IMR-90 (cell line): ENCODE results near the gene ITGA2. TPM values are rescaled to one million over a fixed set of nuclear protein-coding genes. Genes with fewer than 3 reads are reported as not detected.

Experiments
- ATAC-seq: fragments of 200-7000 bp; cut with Tn5 transposase; 2 replicates; pipeline ENCODE4 v1.9.1; 2020; ENCODE audit warnings: low read depth, mild to moderate bottlenecking, moderate library complexity
- BruUV-seq: library from RNA; stranded (reverse); fragments of 400-500 nt; replicated peaks from 2 replicates; lab custom pipeline; 2021; lab: Mats Ljungman, UMichigan
- CTCF ChIA-PET: fragments of 300-600 bp; formaldehyde crosslinking; extraction: SDS; loops from one replicate; lab custom pipeline; 2021; ENCODE audit warnings: antibody characterized with exemption; lab: Yijun Ruan, JAX
- POLR2A ChIA-PET: fragments of 300-600 bp; sonication (Branson Sonifier 250); formaldehyde crosslinking; loops from one replicate; lab custom pipeline; 2022; ENCODE audit warnings: antibody characterized with exemption; ENCODE audit not compliant: unreplicated experiment; lab: Charles Lee
- DNase-seq: peaks from one replicate; pipeline ENCODE4 v3.0.0; 2013
- H2AFZ ChIP-seq: replicated peaks from 2 replicates; pipeline ENCODE3; 2013; ENCODE audit warnings: low read length, mild to moderate bottlenecking; ENCODE audit not compliant: poor library complexity
- H2AK5ac ChIP-seq: 2 replicates; pipeline ENCODE4 v1.6.1; 2013; ENCODE audit warnings: low read depth, low read length, inconsistent platforms
- H2AK9ac ChIP-seq: replicated peaks from 2 replicates; pipeline ENCODE3; 2013; ENCODE audit warnings: mild to moderate bottlenecking, low read depth, low read length, moderate library complexity; ENCODE audit not compliant: poor library complexity
- H2BK120ac ChIP-seq: 2 replicates; pipeline ENCODE4 v1.6.1; 2013; ENCODE audit warnings: low read depth, low read length, inconsistent platforms
- H2BK15ac ChIP-seq: 3 replicates; pipeline ENCODE4 v1.6.1; 2013; ENCODE audit warnings: low read depth, low read length, inconsistent platforms
- H2BK20ac ChIP-seq: 2 replicates; pipeline ENCODE4 v1.6.1; 2013; ENCODE audit warnings: low read depth, mild to moderate bottlenecking, inconsistent platforms, low read length, moderate library complexity
- H2BK5ac ChIP-seq: 2 replicates; pipeline ENCODE4 v1.6.1; 2013; ENCODE audit warnings: mild to moderate bottlenecking, low read depth, low read length, inconsistent platforms; ENCODE audit not compliant: poor library complexity, severe bottlenecking
- H3K14ac ChIP-seq: replicated peaks from 2 replicates; pipeline ENCODE4 v1.6.1; 2013; ENCODE audit warnings: low read depth, low read length, inconsistent platforms
- H3K18ac ChIP-seq: 2 replicates; pipeline ENCODE4 v1.6.1; 2013; ENCODE audit warnings: low read depth, low read length, control low read depth
- H3K23ac ChIP-seq: 2 replicates; pipeline ENCODE4 v1.6.1; 2013; ENCODE audit warnings: low read depth, low read length, inconsistent platforms
- H3K27ac ChIP-seq: 2 replicates; pipeline ENCODE4 v1.5.1; 2013; ENCODE audit warnings: mild to moderate bottlenecking, control low read depth, low read length; ENCODE audit not compliant: insufficient read depth
- H3K27me3 ChIP-seq: 2 replicates; pipeline ENCODE4 v1.6.1; 2013; ENCODE audit warnings: low read length; ENCODE audit not compliant: control insufficient read depth, insufficient read depth
- H3K36me3 ChIP-seq: 2 replicates; pipeline ENCODE4 v1.6.1; 2013; ENCODE audit warnings: low read length, mixed read lengths; ENCODE audit not compliant: control insufficient read depth, insufficient read depth
- H3K4ac ChIP-seq: 2 replicates; pipeline ENCODE4 v1.6.1; 2013; ENCODE audit warnings: low read depth, low read length, inconsistent platforms
- H3K4me1 ChIP-seq: 2 replicates; pipeline ENCODE4 v1.6.1; 2013; ENCODE audit warnings: low read length, mixed read lengths; ENCODE audit not compliant: control insufficient read depth, insufficient read depth
- H3K4me2 ChIP-seq: 2 replicates; pipeline ENCODE4 v1.6.1; 2013; ENCODE audit warnings: low read depth, mild to moderate bottlenecking, control low read depth, low read length, moderate library complexity
- H3K4me3 ChIP-seq: 2 replicates; pipeline ENCODE4 v1.5.1; 2013; ENCODE audit warnings: low read depth, mild to moderate bottlenecking, control low read depth, low read length, moderate library complexity; ENCODE audit not compliant: insufficient read depth
- H3K56ac ChIP-seq: 2 replicates; pipeline ENCODE4 v1.6.1; 2013; ENCODE audit warnings: low read length, inconsistent platforms; ENCODE audit not compliant: insufficient read depth; ENCODE audit errors: extremely low read depth
- H3K79me1 ChIP-seq, 2 experiments: 2 replicates each; pipeline ENCODE4 v1.6.1; 2013; ENCODE audit warnings: low read length in 2 of 2, inconsistent platforms in 1 of 2, low read depth in 1 of 2
- H3K9ac ChIP-seq: 2 replicates; pipeline ENCODE4 v1.6.1; 2013; ENCODE audit warnings: low read depth, low read length, control low read depth
- H3K9me1 ChIP-seq: 2 replicates; pipeline ENCODE4 v1.6.1; 2013; ENCODE audit warnings: low read length, inconsistent platforms; ENCODE audit not compliant: insufficient read depth
- H3K9me3 ChIP-seq: 2 replicates; pipeline ENCODE4 v1.6.1; 2013; ENCODE audit warnings: low read length; ENCODE audit not compliant: control insufficient read depth, insufficient read depth
- H4K20me1 ChIP-seq: 2 replicates; pipeline ENCODE4 v1.6.1; 2013; ENCODE audit warnings: low read length, inconsistent platforms; ENCODE audit not compliant: insufficient read depth
- H4K5ac ChIP-seq: 2 replicates; pipeline ENCODE4 v1.6.1; 2013; ENCODE audit warnings: mild to moderate bottlenecking, low read depth, low read length, control low read depth
- H4K8ac ChIP-seq, 2 experiments: 2 replicates each; pipeline ENCODE4 v1.6.1; 2013; ENCODE audit warnings: low read depth in 2 of 2, low read length in 2 of 2, control low read depth in 1 of 2, inconsistent platforms in 1 of 2
- H4K91ac ChIP-seq: 2 replicates; pipeline ENCODE4 v1.6.1; 2013; ENCODE audit warnings: low read depth, low read length, inconsistent platforms; ENCODE audit not compliant: insufficient read depth
- CEBPB ChIP-seq: IDR thresholded peaks from 2 replicates; pipeline ENCODE4 v1.6.1; 2012; ENCODE audit warnings: low read depth, low read length, improper control_type of control experiment
- CTCF ChIP-seq: conservative IDR thresholded peaks from 2 replicates; pipeline ENCODE4 v1.5.1; 2012; ENCODE audit warnings: mild to moderate bottlenecking, low read depth, low read length, improper control_type of control experiment
- ELK1 ChIP-seq: fragments of 150-350 bp; IDR thresholded peaks from 2 replicates; pipeline ENCODE4 v1.6.1; 2016; ENCODE audit warnings: low read depth, mild to moderate bottlenecking, low read length, moderate library complexity, borderline replicate concordance
- FOS ChIP-seq: fragments of 150-350 bp; IDR thresholded peaks from 2 replicates; pipeline ENCODE4 v1.6.1; 2016; ENCODE audit warnings: low read depth, low read length
- MAFK ChIP-seq: IDR thresholded peaks from 2 replicates; pipeline ENCODE4 v1.6.1; 2012; ENCODE audit warnings: low read depth, low read length, improper control_type of control experiment
- MAZ ChIP-seq: IDR thresholded peaks from 2 replicates; pipeline ENCODE4 v1.6.1; 2012; ENCODE audit warnings: low read depth, mild to moderate bottlenecking, low read length, improper control_type of control experiment, moderate library complexity, borderline replicate concordance
- NFE2L2 ChIP-seq: fragments of 150-350 bp; IDR thresholded peaks from 2 replicates; pipeline ENCODE4 v1.6.1; 2016; ENCODE audit warnings: low read depth, mild to moderate bottlenecking, low read length
- RCOR1 ChIP-seq: IDR thresholded peaks from 2 replicates; pipeline ENCODE4 v1.6.1; 2012; ENCODE audit warnings: mild to moderate bottlenecking, low read length, improper control_type of control experiment; ENCODE audit not compliant: insufficient replicate concordance
- WGBS, 2 experiments: methylation state at CpG; one replicate each; pipeline versions ENCODE4 v1.1.5 to v1.1.7; 2013; ENCODE audit warnings: missing lambda C conversion rate in 2 of 2; ENCODE audit not compliant: insufficient read length in 1 of 2; ENCODE audit errors: extremely low coverage in 2 of 2; 5-methylcytosine and 5-hydroxymethylcytosine counted together
- dilution Hi-C: fragments of 300-500 bp; cut with HindIII; formaldehyde crosslinking; loops from one replicate; pipeline ENCODE4 v1.14.3; 2018; ENCODE audit warnings: low sequenced_read_pairs; ENCODE audit not compliant: unreplicated experiment
- in situ Hi-C: fragments of 300-500 bp; cut with MboI; formaldehyde crosslinking; loops from 3 replicates; pipeline ENCODE4 v1.14.3; 2019; ENCODE audit warnings: low sequenced_read_pairs, inconsistent platforms, mixed read lengths
- intact Hi-C: fragments of 100-400 bp; cut with micrococcal nuclease; formaldehyde crosslinking; loops from 2 replicates; pipeline ENCODE4 v1.10.0; 2022
- polyA plus RNA-seq, 3 experiments: library from polyadenylated mRNA; depleted of rRNA; stranded (reverse); fragments of >200 nt; gene quantifications; 2 replicates each; pipeline ENCODE4 v1.2.3, GENCODE V29; 2012; ENCODE audit warnings: low replicate concordance in 1 of 3
- total RNA-seq: library from RNA; depleted of rRNA; stranded (reverse); fragments of >200 nt; gene quantifications from 2 replicates; pipeline ENCODE4 v1.2.3, GENCODE V29; 2012

ITGA2 gene
- total and polyA plus RNA-seq, 2 of the 4 experiments (the other 2 are of a cell fraction) = 23.3 to 93.4 TPM

GRCh38 chr5:53092242-53092641 is 103.1 kb downstream of the ITGA2 start:
- Histone ChIP-seq H3K56ac (no peak overlapping the region), H4K91ac (no peak overlapping the region), H2BK20ac (no peak overlapping the region), H3K4me3 (no peak overlapping the region), H3K36me3 (peaks cover 19% of the 10 kb centered on the region), H2BK15ac (no peak overlapping the region), H3K23ac (no peak overlapping the region), H3K79me1 (peaks cover 0 to 10% of the 10 kb centered on the region in 2 experiments; a peak in 1 of 4 replicates), H3K18ac (no peak overlapping the region), H3K9me1 (no peaks in the 10 kb centered on the region; the same call in 1 of the 2 replicates), H3K9ac (no peak overlapping the region), H4K20me1 (no peaks in the 10 kb centered on the region; the same call in 1 of the 2 replicates), H3K14ac (no peak overlapping the region), H3K4ac (no peak overlapping the region), H3K27me3 (no peaks in the 10 kb centered on the region), H3K27ac (no peak overlapping the region), H4K5ac (no peak overlapping the region), H2AFZ (no peak overlapping the region), H2BK5ac (no peak overlapping the region), H3K4me1 (peaks cover 14% of the 10 kb centered on the region), H2AK9ac (no peak overlapping the region), H2AK5ac (no peak overlapping the region), H2BK120ac (no peak overlapping the region), H3K9me3 (no peaks in the 10 kb centered on the region), H4K8ac (no peak overlapping the region), H3K4me2 (no peak overlapping the region)
- BruUV-seq = no TSS peak
- ATAC-seq (no peak), DNase-seq (no peak)
- intact Hi-C loops = loop anchor here (5.0 kb wide), 1 partner anchor 45 kb away; no protein-coding TSS in a partner anchor
- CTCF ChIA-PET = interaction anchor here (0.6 kb wide), 3 partner anchors 9 to 236 kb away, joined by 3 to 6 read pairs (median 3); no protein-coding TSS in a partner anchor
- POLR2A ChIA-PET = interaction anchor here (0.9 kb wide), 1 partner anchor 17 kb away, joined by 6 read pairs; the partner anchor contains the start of gene MOCS2
- dilution Hi-C loops = no loop called here
- no CpG with 5 or more reads among the region's 2 CpGs for WGBS, 2 experiments
- in situ Hi-C loops = no loop called here
- TF ChIP-seq NFE2L2 = no peak
- TF ChIP-seq FOS = no peak
- no peak for TF ChIP-seq MAZ
- no peak for TF ChIP-seq ELK1
- TF ChIP-seq RCOR1 = no peak
- TF ChIP-seq CTCF = no peak
- TF ChIP-seq MAFK = no peak
- no peak for TF ChIP-seq CEBPB
